Measurements from ENCODE around the gene SNX25. TPM values are rescaled to one million over a fixed set of nuclear protein-coding genes. Genes with fewer than 3 reads are reported as not detected.

Gene SNX25
- total RNA-seq, 1 donor from 2014 or later: 40.6 TPM

DNA sequence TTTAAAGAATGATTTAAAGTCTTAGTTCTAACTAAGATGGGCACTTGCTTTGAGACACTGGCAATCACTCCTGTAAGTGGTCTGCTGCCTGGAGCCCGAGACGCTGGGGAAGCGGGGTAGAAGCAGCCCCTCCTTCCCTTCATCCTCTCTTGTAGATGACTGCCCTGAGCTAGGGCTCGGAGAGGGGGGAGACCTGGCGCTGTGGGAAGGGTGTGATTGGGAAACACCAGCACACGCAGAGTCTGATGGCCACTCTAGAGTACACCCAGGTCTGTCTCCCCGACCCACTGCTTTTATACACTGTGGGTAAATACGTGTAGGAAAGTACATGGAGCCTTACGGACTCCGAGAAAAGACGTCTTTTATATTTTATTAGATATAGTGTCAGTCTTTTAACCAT lies 162.3 kb downstream of the SNX25 start:
- no peak for TF ChIP-seq CTCF (conservative IDR thresholded peaks at IDR 0.05; ENCODE audit: low read depth, low read length)
- DNase-seq (ENCODE audit: low read depth): no peak
- H3K4me3 ChIP-seq (ENCODE audit: low read depth, low read length): no peak overlapping the region

GRCh38 chr4:185374027-185374426 lies 164.6 kb downstream of the SNX25 start:
- DNase-seq (ENCODE audit: low read depth): no peak
- no peak for TF ChIP-seq CTCF (conservative IDR thresholded peaks at IDR 0.05; ENCODE audit: low read depth, low read length)
- H3K4me3 ChIP-seq (ENCODE audit: low read depth, low read length): no peak overlapping the region

GRCh38 chr4:185374573-185374972 lies 165.2 kb downstream of the SNX25 start:
- no peak for TF ChIP-seq CTCF (conservative IDR thresholded peaks at IDR 0.05; ENCODE audit: low read depth, low read length)
- no peak for DNase-seq (ENCODE audit: low read depth)

DNA sequence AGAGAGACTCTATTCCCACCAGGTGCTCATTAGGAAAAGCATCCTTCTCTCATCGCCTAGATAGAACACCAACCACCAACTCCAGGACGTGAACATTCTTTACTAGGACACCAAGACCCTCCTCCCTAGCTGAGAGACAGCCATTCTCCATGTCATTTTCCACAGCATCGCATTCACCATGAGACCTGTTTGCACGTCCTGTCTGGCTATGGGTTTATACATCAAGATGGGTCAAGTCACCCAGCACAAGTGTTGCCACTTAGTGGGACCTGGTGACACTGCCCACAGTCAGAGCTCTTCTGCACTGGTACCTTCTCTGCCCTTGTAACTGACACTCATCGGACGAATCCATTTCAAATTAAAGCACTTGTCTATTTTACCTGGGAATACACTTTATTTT lies 168.9 kb downstream of the SNX25 start:
- no peak for DNase-seq (ENCODE audit: low read depth)
- TF ChIP-seq CTCF (conservative IDR thresholded peaks at IDR 0.05; ENCODE audit: low read depth, low read length): no peak
- H3K4me3 ChIP-seq (ENCODE audit: low read depth, low read length): no peak overlapping the region

More at GRCh38 chr4:185374573-185374972, 165.2 kb downstream of the SNX25 start:
- no peak overlapping the region for H3K4me3 ChIP-seq (ENCODE audit: low read depth, low read length)

GRCh38 chr4:185379326-185380295 lies 170.2 kb downstream of the SNX25 start:
- no peak for TF ChIP-seq CTCF (conservative IDR thresholded peaks at IDR 0.05; ENCODE audit: low read depth, low read length)
- no peak overlapping the region for H3K4me3 ChIP-seq (ENCODE audit: low read depth, low read length)
- no peak for DNase-seq (ENCODE audit: low read depth)

- DNase-seq (ENCODE audit: low read depth): no peak
- H3K4me3 ChIP-seq (ENCODE audit: low read depth, low read length): no peak overlapping the region
- no peak for TF ChIP-seq CTCF (conservative IDR thresholded peaks at IDR 0.05; ENCODE audit: low read depth, low read length)
These were observed 170.9 kb downstream of the SNX25 start for GRCh38 chr4:185380320-185380719.
